IPS-NIHi7 (cell line): ENCODE data around the gene UBL4B.

Experiments used
- DNase-seq: peaks from one replicate; pipeline ENCODE4 v3.0.0; 2012; ENCODE audit warnings: mixed read lengths; ENCODE audit errors: extremely low spot score

The UBL4B gene

DNA sequence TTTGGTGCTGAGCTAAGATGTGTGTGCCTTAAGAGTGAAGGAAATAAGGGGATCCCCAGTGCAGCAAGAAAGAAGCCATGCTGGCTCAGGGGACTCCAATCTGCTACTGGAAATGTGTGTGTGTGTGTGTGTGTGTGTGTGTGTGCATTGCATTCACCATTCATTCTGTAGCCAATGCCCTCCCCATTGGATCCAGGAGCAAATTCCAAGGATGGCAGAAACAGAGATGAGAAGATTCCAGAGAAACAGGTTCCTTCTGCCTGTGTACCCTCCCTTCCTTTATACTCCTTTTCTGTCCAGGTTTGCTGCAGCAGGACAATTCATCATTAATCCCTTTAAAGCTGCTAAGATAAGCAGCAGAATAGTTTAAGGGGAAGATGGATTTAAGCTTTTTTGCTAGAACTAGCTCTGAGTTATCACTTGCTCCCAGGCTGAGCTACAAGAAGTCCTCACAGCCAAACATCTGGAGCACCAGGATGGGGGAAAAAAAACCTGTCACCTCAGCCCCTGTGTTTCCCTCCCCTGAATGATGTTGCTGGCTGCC lies 41.2 kb downstream of the UBL4B start:
- DNase-seq, result no peak

DNA sequence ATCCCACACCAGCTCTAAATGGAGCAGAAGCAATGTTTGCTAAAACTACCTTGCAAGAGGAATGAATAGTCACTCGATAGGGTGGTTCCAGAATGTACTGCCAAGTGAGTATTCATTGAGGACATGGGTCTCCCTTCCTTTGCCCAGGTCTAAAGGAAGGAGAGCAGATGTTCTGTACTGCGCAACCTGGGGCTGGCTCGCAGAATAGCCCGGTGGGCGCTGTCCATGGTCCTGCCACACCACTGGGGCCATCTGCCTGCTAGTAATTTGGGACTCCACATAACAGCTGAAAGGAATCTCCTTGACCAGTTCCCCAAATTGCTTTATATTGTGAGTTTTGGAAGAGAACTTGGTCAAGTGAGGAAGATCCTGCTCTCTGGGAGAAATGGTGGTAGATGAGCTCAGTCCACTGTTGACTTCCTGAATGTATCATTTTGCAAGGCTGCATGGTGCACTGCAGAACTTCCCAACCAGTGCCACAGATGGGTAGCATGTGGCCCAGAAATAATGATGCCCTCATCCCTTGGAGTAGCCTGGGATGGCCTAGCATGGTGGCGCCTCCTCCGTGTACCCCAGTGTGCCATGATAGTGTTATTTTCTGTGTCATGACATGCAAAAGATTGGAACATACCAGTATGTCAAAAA lies 43.8 kb downstream of the UBL4B start:
- peak; percentile 93 for DNase-seq

GRCh38 chr1:110158261-110158660 lies 46.0 kb downstream of the UBL4B start:
- DNase-seq, result no peak

DNA sequence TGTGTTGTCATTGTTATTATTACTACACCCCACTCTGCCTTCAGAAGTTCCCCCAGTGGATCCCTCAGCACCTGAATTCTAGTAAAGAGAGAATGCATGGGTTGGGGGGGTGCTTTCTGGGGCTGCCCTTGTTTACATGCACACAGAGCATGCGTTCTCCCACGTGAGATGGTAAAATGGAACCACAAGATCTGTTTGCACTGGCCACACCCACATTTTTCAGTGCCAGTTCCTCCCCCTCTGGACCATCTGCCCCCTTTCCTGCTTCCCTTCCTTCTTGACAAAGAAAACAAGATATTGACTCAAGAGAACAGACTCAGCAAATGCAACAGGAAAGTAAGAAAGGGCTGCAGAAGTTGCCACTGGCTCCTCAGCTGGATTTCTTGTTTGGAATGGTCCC lies 46.9 kb downstream of the UBL4B start:
- DNase-seq, result no peak

DNA sequence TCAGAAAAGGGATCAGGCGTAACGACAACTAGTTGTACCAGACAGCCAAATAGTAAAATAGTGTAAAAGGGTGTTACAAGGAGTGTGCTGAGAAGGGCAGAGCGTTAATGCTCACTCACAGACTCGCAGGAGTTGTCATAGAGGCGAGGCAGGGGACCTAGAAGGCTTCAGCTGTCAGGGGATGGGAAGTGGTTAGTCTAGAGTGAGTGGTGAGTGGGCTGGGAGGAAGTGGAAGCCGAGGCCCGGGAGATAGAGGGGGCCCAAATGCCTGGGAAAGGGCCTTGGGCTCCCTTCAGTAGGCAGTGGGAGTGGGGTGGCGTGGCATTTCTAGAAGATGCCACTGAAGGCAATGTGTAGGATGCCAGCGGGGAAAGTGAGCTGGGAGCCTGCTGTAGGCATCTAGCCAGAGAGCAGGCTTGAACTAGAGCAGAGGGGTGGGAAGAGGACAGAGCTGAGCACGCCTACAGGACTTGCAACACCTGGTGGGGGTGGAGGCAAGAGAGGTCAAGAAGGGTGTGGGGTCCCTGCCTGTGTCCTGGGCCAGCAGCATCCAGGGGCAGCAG lies 48.4 kb downstream of the UBL4B start:
- no peak for DNase-seq

DNA sequence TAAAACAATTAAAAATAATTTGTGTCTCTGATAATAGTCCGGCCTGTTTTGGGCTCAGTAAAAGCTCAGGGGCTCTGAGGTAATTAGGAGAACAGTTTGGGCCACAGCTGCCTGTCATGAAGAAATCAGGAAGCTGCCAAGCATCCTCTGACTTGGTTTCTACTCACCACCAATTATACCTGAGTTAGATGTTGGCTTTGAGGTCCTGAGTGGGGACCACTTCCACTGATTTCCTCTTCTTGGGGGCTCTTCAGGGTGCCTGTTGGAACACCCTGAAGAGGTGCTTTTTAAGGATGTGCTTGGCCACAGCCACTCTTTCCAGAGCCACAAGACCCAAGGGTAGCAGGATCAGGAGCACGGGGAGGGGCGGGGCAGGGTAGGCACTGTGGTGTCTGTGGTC lies 48.9 kb downstream of the UBL4B start:
- no peak for DNase-seq

GRCh38 chr1:110161849-110162248 lies 49.6 kb downstream of the UBL4B start:
- no peak for DNase-seq
